ENCODE data around the gene MLYCD. TPM values are rescaled to one million over a fixed set of nuclear protein-coding genes. Genes with fewer than 3 reads are reported as not detected.

Gene MLYCD
- total RNA-seq, 6 donors from 2014 or later, result 7.5 to 30.4 (median 11.3) TPM

DNA sequence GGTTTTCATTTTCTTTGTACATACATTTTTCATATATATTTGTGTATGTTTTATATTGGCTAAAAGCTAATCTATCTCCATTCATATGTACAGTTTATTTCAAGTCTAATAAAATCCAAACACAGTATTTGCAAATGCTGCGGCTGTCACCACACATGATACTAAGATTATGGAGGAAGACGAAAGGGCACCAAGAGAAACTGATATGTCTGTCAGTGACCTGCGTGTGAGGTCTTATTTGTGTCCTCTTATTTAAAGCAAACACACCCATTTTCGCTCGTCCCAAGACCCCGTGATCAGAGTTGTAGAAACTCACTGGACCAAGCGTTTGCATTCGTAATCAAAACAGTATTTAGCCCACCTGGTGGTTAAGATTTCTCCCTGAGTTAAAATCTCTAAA lies 8.2 kb downstream of the MLYCD start:
- Histone ChIP-seq H3K36me3 (peaks cover 8 to 52% (median 36%) of the 10 kb centered on the region in 4 donors), H3K4me3 (no peak overlapping the region), H3K4me1 (peaks cover 0 to 4% (median 2%) of the 10 kb centered on the region in 4 donors), H3K27me3 (no peaks in the 10 kb centered on the region), H3K27ac (no peak overlapping the region), H3K9me3 (no peaks in the 10 kb centered on the region)
- WGBS, 2 donors, result 92 to 96% methylated on average over 8 of the region's 8 CpGs
- DNase-seq, result no peak
- TF ChIP-seq POLR2A (IDR thresholded peaks at IDR 0.05) (no peak), POLR2AphosphoS5 (IDR thresholded peaks at IDR 0.05) (no peak), EP300 (IDR thresholded peaks at IDR 0.05) (no peak)
- TF ChIP-seq, protein P1, sequence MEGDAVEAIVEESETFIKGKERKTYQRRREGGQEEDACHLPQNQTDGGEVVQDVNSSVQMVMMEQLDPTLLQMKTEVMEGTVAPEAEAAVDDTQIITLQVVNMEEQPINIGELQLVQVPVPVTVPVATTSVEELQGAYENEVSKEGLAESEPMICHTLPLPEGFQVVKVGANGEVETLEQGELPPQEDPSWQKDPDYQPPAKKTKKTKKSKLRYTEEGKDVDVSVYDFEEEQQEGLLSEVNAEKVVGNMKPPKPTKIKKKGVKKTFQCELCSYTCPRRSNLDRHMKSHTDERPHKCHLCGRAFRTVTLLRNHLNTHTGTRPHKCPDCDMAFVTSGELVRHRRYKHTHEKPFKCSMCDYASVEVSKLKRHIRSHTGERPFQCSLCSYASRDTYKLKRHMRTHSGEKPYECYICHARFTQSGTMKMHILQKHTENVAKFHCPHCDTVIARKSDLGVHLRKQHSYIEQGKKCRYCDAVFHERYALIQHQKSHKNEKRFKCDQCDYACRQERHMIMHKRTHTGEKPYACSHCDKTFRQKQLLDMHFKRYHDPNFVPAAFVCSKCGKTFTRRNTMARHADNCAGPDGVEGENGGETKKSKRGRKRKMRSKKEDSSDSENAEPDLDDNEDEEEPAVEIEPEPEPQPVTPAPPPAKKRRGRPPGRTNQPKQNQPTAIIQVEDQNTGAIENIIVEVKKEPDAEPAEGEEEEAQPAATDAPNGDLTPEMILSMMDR (IDR thresholded peaks at IDR 0.05), result no peak
- no peak for ATAC-seq (ENCODE audit: low FRiP score in 2 of 2)

DNA sequence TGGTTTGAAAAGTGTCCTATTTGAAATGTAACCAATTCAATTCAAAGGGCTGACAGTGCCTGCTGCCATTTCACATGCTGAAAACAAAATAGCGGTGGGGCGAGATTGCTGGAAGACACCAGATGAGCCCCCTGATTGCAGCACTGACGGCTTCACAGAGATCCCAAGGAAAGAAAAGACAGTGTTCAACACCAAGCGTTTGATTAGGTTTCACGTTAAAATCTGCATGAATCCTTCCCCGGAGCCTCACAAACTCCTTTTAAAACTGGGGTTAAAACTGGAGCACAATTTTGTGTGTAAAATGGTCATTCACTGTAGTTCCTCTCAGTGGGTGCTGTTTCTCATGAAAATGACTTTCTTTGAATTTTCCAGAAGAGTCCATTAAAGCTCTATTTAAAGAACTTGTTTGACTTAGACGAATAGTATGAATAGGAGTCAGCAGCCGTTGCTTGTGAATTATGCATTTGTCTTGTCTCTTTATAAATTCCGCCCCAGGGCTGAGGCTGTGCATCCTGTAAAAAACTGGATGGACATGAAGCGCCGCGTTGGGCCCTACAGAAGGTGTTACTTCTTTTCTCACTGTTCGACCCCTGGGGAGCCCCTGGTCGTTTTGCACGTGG lies 8.8 kb downstream of the MLYCD start:
- no peak for DNase-seq
- WGBS, 2 donors, result 88 to 91% methylated on average over 15 of the region's 15 CpGs
- no peak overlapping the region for H3K27ac ChIP-seq
- peaks cover 10 to 58% (median 42%) of the 10 kb centered on the region in 4 donors for H3K36me3 ChIP-seq
- peaks cover 0 to 7% (median 4%) of the 10 kb centered on the region in 4 donors for H3K4me1 ChIP-seq
- TF ChIP-seq POLR2A (IDR thresholded peaks at IDR 0.05) (no peak), EP300 (IDR thresholded peaks at IDR 0.05) (no peak), POLR2AphosphoS5 (IDR thresholded peaks at IDR 0.05) (no peak)
- TF ChIP-seq, protein P1 (IDR thresholded peaks at IDR 0.05), result no peak
- H3K27me3 ChIP-seq, result no peaks in the 10 kb centered on the region
- H3K9me3 ChIP-seq, result no peaks in the 10 kb centered on the region
- no peak for ATAC-seq (ENCODE audit: low FRiP score in 2 of 2)
- H3K4me3 ChIP-seq, result no peak overlapping the region

DNA sequence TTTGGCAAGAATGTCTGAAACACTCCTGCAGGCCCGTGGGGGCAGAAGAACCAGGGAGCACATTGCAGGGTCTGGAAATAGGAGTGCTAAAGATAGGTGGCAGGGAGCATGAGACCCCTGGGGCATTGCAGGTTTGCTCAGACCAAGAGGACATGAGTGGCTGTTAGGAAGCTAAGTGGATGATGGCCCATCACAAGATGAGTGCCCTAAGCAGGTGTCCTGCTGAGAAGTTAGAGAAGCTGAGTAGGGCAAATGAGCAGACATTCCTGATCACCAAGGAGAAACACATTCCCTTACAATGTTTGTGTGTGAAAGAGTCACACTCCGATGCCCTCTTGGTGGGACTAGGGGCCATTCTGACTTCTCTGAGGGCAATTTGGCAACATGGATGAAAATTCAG lies 9.9 kb downstream of the MLYCD start:
- peaks cover 10 to 68% (median 47%) of the 10 kb centered on the region in 4 donors for H3K36me3 ChIP-seq
- no peak overlapping the region for H3K27ac ChIP-seq
- no peaks in the 10 kb centered on the region for H3K27me3 ChIP-seq
- no peak for TF ChIP-seq EP300 (IDR thresholded peaks at IDR 0.05)
- no peak for TF ChIP-seq POLR2AphosphoS5 (IDR thresholded peaks at IDR 0.05)
- TF ChIP-seq POLR2A (IDR thresholded peaks at IDR 0.05), result no peak
- TF ChIP-seq, protein P1 (IDR thresholded peaks at IDR 0.05), result no peak
- ATAC-seq (ENCODE audit: low FRiP score in 2 of 2) (no peak), DNase-seq (no peak)
- peaks cover 0 to 12% (median 6%) of the 10 kb centered on the region in 4 donors for H3K4me1 ChIP-seq
- 87 to 88% methylated on average over 1 to 2 of the region's 2 CpGs for WGBS, 2 donors
- no peaks in the 10 kb centered on the region for H3K9me3 ChIP-seq
- H3K4me3 ChIP-seq, result no peak overlapping the region

DNA sequence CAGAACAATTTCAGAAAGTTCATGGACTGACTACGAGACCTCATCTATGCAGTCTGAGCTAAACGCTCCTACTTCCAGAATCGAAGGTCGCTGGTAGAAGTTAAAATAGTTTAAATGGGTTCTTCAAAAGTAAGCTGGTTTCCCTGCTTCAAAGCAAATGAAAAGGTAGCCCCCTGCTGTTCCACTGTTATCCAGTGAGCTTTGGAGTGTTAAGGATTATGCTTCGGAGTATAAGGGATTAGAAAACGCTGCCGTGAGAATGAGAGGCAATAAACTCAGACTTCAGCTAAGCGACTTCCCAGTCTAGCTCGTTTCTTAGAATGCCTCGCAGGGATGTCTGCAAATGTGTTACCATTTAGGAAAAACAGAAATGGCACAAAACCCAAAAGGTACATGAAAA lies 12.4 kb downstream of the MLYCD start:
- H3K4me3 ChIP-seq, result no peak overlapping the region
- peaks cover 17 to 93% (median 67%) of the 10 kb centered on the region in 4 donors for H3K36me3 ChIP-seq
- TF ChIP-seq POLR2AphosphoS5 (IDR thresholded peaks at IDR 0.05) (no peak), POLR2A (IDR thresholded peaks at IDR 0.05) (no peak), EP300 (IDR thresholded peaks at IDR 0.05) (no peak)
- TF ChIP-seq, protein P1 (IDR thresholded peaks at IDR 0.05), result no peak
- peaks cover 0 to 12% (median 6%) of the 10 kb centered on the region in 4 donors for H3K4me1 ChIP-seq
- no peaks in the 10 kb centered on the region for H3K9me3 ChIP-seq
- no peaks in the 10 kb centered on the region for H3K27me3 ChIP-seq
- no peak for ATAC-seq (ENCODE audit: low FRiP score in 2 of 2)
- 94 to 96% methylated on average over 10 of the region's 10 CpGs for WGBS, 2 donors
- no peak overlapping the region for H3K27ac ChIP-seq
- no peak for DNase-seq

Data from upper lobe of left lung (tissue), 6 donors.